GM23338 (cell line): Measurements from ENCODE around the gene RAB7B. TPM values are rescaled to one million over a fixed set of nuclear protein-coding genes. Genes with fewer than 3 reads are reported as not detected.

ENCODE experiments used
- ATAC-seq: fragments of 200-7000 bp; cut with Tn5 transposase; 3 replicates; pipeline ENCODE4 v1.9.1; 2020
- DNase-seq: peaks from one replicate; pipeline ENCODE4 v3.0.0-alpha.2; 2015; ENCODE audit warnings: low spot score
- H2AFZ ChIP-seq: fragments of 200-600 bp; sonication (generic); 2 replicates; pipeline ENCODE4 v1.8.0; 2016; ENCODE audit warnings: antibody characterized with exemption, mild to moderate bottlenecking, moderate library complexity
- H3F3A ChIP-seq: fragments of 200-600 bp; sonication (generic); replicated peaks from 2 replicates; pipeline ENCODE4 v1.8.0; 2017; ENCODE audit warnings: antibody characterized with exemption, mixed run types, low read depth
- H3K27ac ChIP-seq: fragments of 200-600 bp; sonication (generic); 2 replicates; pipeline ENCODE4 v1.6.1; 2016; ENCODE audit warnings: low read depth
- H3K27me3 ChIP-seq: fragments of 200-600 bp; sonication (generic); 2 replicates; pipeline ENCODE4 v1.8.0; 2016; ENCODE audit warnings: mild to moderate bottlenecking, mixed run types, moderate library complexity; ENCODE audit not compliant: insufficient read depth
- H3K36me3 ChIP-seq: fragments of 200-600 bp; sonication (generic); 2 replicates; pipeline ENCODE4 v1.8.0; 2016; ENCODE audit warnings: mild to moderate bottlenecking; ENCODE audit not compliant: insufficient read depth
- H3K4me1 ChIP-seq: fragments of 200-600 bp; sonication (generic); 2 replicates; pipeline ENCODE4 v1.8.0; 2016; ENCODE audit warnings: mild to moderate bottlenecking, moderate library complexity; ENCODE audit not compliant: insufficient read depth
- H3K4me2 ChIP-seq: fragments of 200-600 bp; sonication (generic); 2 replicates; pipeline ENCODE4 v1.7.1; 2017; ENCODE audit warnings: mixed run types
- H3K4me3 ChIP-seq: fragments of 200-600 bp; sonication (generic); 2 replicates; pipeline ENCODE4 v1.6.1; 2016; ENCODE audit warnings: mixed run types
- H3K79me2 ChIP-seq: fragments of 200-600 bp; sonication (generic); replicated peaks from 2 replicates; pipeline ENCODE4 v1.8.0; 2017; ENCODE audit warnings: mild to moderate bottlenecking; ENCODE audit not compliant: insufficient read depth
- H3K9me2 ChIP-seq: fragments of 200-600 bp; sonication (generic); 2 replicates; pipeline ENCODE4 v1.8.0; 2017; ENCODE audit not compliant: insufficient read depth
- H4K20me1 ChIP-seq: fragments of 200-600 bp; sonication (generic); replicated peaks from 2 replicates; pipeline ENCODE4 v1.8.0; 2017; ENCODE audit warnings: mild to moderate bottlenecking; ENCODE audit not compliant: insufficient read depth
- H3K27ac Mint-ChIP-seq: 2 replicates; pipeline ENCODE4 v1.8.0; 2020; ENCODE audit warnings: inconsistent platforms, mild to moderate bottlenecking, moderate library complexity, mixed read lengths
- H3K27me3 Mint-ChIP-seq: 3 replicates; pipeline ENCODE4 v1.8.0; 2022; ENCODE audit warnings: low read depth, mild to moderate bottlenecking, moderate library complexity, mixed read lengths, inconsistent platforms; ENCODE audit not compliant: insufficient read depth, poor library complexity
- H3K36me3 Mint-ChIP-seq: 3 replicates; pipeline ENCODE4 v1.8.0; 2021; ENCODE audit warnings: low read depth, mild to moderate bottlenecking, inconsistent platforms, moderate library complexity, mixed read lengths
- H3K4me1 Mint-ChIP-seq: 3 replicates; pipeline ENCODE4 v1.8.0; 2020; ENCODE audit warnings: mild to moderate bottlenecking, inconsistent platforms, mixed read lengths
- H3K4me3 Mint-ChIP-seq: 3 replicates; pipeline ENCODE4 v1.8.0; 2021; ENCODE audit warnings: moderate library complexity, mild to moderate bottlenecking, inconsistent platforms, mixed read lengths
- H3K9me3 Mint-ChIP-seq: 3 replicates; pipeline ENCODE4 v1.8.0; 2020; ENCODE audit warnings: moderate library complexity, mild to moderate bottlenecking, inconsistent platforms, mixed read lengths
- CREB1 ChIP-seq: fragments of 250-450 bp; sonication (Bioruptor Pico); IDR thresholded peaks from 2 replicates; pipeline ENCODE4 v1.5.0; 2020; ENCODE audit warnings: low read depth, mild to moderate bottlenecking, moderate library complexity
- CTCF ChIP-seq, 2 experiments: fragments of 200-600 bp in 1 of 2; sonication (generic) in 1 of 2; conservative IDR thresholded peaks; 2 replicates each; pipeline versions ENCODE4 v1.5.1 to v1.6.1; 2016 to 2017; ENCODE audit warnings: antibody characterized with exemption in 2 of 2, low read depth in 2 of 2, mild to moderate bottlenecking in 2 of 2, moderate library complexity in 1 of 2
- EZH2 ChIP-seq: fragments of 200-600 bp; sonication (generic); IDR thresholded peaks from one replicate; pipeline ENCODE4 v1.8.0; 2017; ENCODE audit warnings: antibody characterized with exemption, mild to moderate bottlenecking, low read depth; ENCODE audit not compliant: unreplicated experiment
- JUNB ChIP-seq: IDR thresholded peaks from one replicate; pipeline ENCODE4 v1.6.1; 2016; ENCODE audit warnings: antibody characterized with exemption; ENCODE audit not compliant: unreplicated experiment
- NANOG ChIP-seq: IDR thresholded peaks from 2 replicates; pipeline ENCODE4 v1.6.1; 2016; ENCODE audit warnings: antibody characterized with exemption, borderline replicate concordance
- POLR2AphosphoS5 ChIP-seq: IDR thresholded peaks from 2 replicates; pipeline ENCODE4 v1.6.1; 2016; ENCODE audit warnings: antibody characterized with exemption, low read depth
- ZNF114 ChIP-seq: fragments of 250-450 bp; sonication (Bioruptor Pico); IDR thresholded peaks from 2 replicates; pipeline ENCODE4 v1.5.0; 2020; ENCODE audit warnings: mild to moderate bottlenecking, moderate library complexity
- ZNF331 ChIP-seq: fragments of 250-450 bp; sonication (Bioruptor Pico); IDR thresholded peaks from 2 replicates; pipeline ENCODE4 v1.5.0; 2020; ENCODE audit warnings: low read depth, mild to moderate bottlenecking, moderate library complexity
- polyA plus RNA-seq: library from polyadenylated mRNA; unstranded; fragments of >200 nt; fragmentation: Nextera tagmentation; extraction: Ambion mirVana; gene quantifications from 2 replicates; pipeline ENCODE4 v1.2.1, GENCODE V29; 2016
- total RNA-seq: library from RNA; depleted of rRNA; stranded (reverse); fragments of >200 nt; shearing (Covaris generic); gene quantifications from 2 replicates; pipeline ENCODE4 v1.2.3, GENCODE V29; 2014
- TF ChIP-seq, protein P1 (sequence below): IDR thresholded peaks from 2 replicates; pipeline ENCODE4 v1.6.1; 2016; ENCODE audit warnings: antibody characterized with exemption
- TF ChIP-seq, protein P2 (sequence below): IDR thresholded peaks from one replicate; pipeline ENCODE4 v1.6.1; 2018; ENCODE audit warnings: antibody characterized with exemption; ENCODE audit not compliant: unreplicated experiment

Gene RAB7B
- total and polyA plus RNA-seq, 2 experiments from 2014 or later = not detected

GRCh38 chr1:206029484-206029883 is 26.3 kb upstream of the RAB7B start (continued):
- TF ChIP-seq, protein P1, sequence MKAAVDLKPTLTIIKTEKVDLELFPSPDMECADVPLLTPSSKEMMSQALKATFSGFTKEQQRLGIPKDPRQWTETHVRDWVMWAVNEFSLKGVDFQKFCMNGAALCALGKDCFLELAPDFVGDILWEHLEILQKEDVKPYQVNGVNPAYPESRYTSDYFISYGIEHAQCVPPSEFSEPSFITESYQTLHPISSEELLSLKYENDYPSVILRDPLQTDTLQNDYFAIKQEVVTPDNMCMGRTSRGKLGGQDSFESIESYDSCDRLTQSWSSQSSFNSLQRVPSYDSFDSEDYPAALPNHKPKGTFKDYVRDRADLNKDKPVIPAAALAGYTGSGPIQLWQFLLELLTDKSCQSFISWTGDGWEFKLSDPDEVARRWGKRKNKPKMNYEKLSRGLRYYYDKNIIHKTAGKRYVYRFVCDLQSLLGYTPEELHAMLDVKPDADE = no peak
- TF ChIP-seq NANOG (no peak), CTCF (conservative IDR thresholded peaks at IDR 0.05; ENCODE audit: low read depth in 2 of 2) (no peak), EZH2 (no peak), JUNB (no peak), POLR2AphosphoS5 (no peak)
- TF ChIP-seq, protein P2, sequence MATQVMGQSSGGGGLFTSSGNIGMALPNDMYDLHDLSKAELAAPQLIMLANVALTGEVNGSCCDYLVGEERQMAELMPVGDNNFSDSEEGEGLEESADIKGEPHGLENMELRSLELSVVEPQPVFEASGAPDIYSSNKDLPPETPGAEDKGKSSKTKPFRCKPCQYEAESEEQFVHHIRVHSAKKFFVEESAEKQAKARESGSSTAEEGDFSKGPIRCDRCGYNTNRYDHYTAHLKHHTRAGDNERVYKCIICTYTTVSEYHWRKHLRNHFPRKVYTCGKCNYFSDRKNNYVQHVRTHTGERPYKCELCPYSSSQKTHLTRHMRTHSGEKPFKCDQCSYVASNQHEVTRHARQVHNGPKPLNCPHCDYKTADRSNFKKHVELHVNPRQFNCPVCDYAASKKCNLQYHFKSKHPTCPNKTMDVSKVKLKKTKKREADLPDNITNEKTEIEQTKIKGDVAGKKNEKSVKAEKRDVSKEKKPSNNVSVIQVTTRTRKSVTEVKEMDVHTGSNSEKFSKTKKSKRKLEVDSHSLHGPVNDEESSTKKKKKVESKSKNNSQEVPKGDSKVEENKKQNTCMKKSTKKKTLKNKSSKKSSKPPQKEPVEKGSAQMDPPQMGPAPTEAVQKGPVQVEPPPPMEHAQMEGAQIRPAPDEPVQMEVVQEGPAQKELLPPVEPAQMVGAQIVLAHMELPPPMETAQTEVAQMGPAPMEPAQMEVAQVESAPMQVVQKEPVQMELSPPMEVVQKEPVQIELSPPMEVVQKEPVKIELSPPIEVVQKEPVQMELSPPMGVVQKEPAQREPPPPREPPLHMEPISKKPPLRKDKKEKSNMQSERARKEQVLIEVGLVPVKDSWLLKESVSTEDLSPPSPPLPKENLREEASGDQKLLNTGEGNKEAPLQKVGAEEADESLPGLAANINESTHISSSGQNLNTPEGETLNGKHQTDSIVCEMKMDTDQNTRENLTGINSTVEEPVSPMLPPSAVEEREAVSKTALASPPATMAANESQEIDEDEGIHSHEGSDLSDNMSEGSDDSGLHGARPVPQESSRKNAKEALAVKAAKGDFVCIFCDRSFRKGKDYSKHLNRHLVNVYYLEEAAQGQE = no peak

DNA sequence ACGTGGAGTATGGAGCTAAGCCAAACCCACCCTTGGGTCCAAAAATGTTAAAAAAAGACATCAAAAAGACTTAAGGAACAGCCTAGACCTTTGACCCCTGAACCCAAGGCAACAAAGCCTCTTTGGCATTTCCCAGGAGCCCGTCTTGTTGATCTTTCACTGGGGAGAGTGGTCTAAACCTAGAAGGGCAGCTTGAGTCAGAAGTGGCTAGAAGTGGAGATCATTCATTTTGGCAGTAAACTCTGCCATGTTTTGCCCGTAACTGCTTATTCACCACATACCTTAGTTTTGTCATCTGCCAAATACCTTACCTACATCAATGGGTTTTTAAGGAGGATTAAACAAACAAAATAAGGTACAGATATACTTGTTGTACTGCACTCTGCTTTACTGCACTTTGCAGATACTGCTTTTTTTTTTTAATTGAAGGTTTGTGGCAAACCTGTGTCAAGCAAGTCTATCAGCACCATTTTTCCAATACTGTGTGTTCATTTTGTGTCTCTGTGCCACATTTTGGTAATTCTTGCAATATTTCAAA is 22.2 kb upstream of the RAB7B start:
- H3K4me3 Mint-ChIP-seq = no peak overlapping the region
- H3K27me3 ChIP-seq = no peaks in the 10 kb centered on the region
- TF ChIP-seq, protein P1 = no peak
- no peak for TF ChIP-seq POLR2AphosphoS5
- TF ChIP-seq ZNF331 (CRISPR knock-in tag) = no peak
- TF ChIP-seq NANOG = no peak
- no peak for TF ChIP-seq EZH2
- TF ChIP-seq, protein P2 = no peak
- no peak for TF ChIP-seq CTCF (conservative IDR thresholded peaks at IDR 0.05; ENCODE audit: low read depth in 2 of 2)
- no peak for TF ChIP-seq ZNF114 (CRISPR knock-in tag)
- TF ChIP-seq CREB1 (CRISPR knock-in tag) = no peak

More for the DNA sequence above, 22.2 kb upstream of the RAB7B start:
- peaks cover 14% of the 10 kb centered on the region; the same call in 1 of the 2 replicates for H3K9me2 ChIP-seq
- H3K36me3 Mint-ChIP-seq = no peaks in the 10 kb centered on the region
- no peak overlapping the region for H3K27ac Mint-ChIP-seq
- DNase-seq (no peak), ATAC-seq (no peak)
- H3K4me1 Mint-ChIP-seq = no peaks in the 10 kb centered on the region
- no peak overlapping the region for H2AFZ ChIP-seq
- H3K4me3 ChIP-seq = no peak overlapping the region
- H3K4me1 ChIP-seq = no peaks in the 10 kb centered on the region
- no peaks in the 10 kb centered on the region for H3K79me2 ChIP-seq
- H3K36me3 ChIP-seq = no peaks in the 10 kb centered on the region
- H3K9me3 Mint-ChIP-seq = no peaks in the 10 kb centered on the region
- H3F3A ChIP-seq = no peaks in the 10 kb centered on the region
- H3K27ac ChIP-seq = no peak overlapping the region
- peaks cover 9% of the 10 kb centered on the region for H3K27me3 Mint-ChIP-seq
- no peaks in the 10 kb centered on the region for H4K20me1 ChIP-seq
- no peak overlapping the region for H3K4me2 ChIP-seq
